Sigmoid colon (tissue), 4 donors: ENCODE results near the gene SEC61A1.

ENCODE experiments used
- POLR2A ChIP-seq, 2 donors: fragments of 450-650 bp; IDR thresholded peaks; one replicate each; pipeline ENCODE4 v1.6.1; 2016; ENCODE audit warnings: antibody characterized with exemption in 2 of 2, mild to moderate bottlenecking in 2 of 2, moderate library complexity in 2 of 2
- POLR2AphosphoS5 ChIP-seq, 4 donors: sonication (generic); formaldehyde crosslinking; IDR thresholded peaks; one replicate each; pipeline ENCODE4 v1.6.1; 2017; ENCODE audit warnings: antibody characterized with exemption in 4 of 4
- TF ChIP-seq, protein P1 (sequence below), 4 experiments: fragments of 450-650 bp in 3 of 4; fragments of 200-600 bp in 1 of 4; IDR thresholded peaks; one replicate each; pipeline ENCODE4 v1.5.1; 2016 to 2019; ENCODE audit warnings: antibody characterized with exemption in 4 of 4, mild to moderate bottlenecking in 3 of 4, moderate library complexity in 2 of 4

DNA sequence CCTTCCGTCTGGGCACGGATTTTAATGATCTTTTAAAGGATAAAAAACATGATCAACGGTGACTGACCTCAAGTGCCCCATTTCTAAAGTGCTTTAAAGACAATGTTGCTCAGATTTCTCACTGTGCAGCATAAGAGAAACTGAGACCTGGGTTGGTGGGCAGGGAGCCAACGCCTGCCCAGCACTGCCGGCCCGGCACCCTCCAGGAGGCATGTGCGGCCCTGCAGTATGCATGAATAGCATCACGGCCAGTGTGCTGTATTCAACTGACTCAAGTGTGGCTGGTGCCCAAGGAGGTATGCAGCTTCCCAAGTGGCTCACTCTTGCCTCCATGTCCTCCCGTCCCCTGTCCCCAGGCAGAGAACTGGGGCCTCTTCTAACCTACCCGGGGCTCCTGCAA is 30.3 kb downstream of the SEC61A1 start:
- TF ChIP-seq, protein P1, sequence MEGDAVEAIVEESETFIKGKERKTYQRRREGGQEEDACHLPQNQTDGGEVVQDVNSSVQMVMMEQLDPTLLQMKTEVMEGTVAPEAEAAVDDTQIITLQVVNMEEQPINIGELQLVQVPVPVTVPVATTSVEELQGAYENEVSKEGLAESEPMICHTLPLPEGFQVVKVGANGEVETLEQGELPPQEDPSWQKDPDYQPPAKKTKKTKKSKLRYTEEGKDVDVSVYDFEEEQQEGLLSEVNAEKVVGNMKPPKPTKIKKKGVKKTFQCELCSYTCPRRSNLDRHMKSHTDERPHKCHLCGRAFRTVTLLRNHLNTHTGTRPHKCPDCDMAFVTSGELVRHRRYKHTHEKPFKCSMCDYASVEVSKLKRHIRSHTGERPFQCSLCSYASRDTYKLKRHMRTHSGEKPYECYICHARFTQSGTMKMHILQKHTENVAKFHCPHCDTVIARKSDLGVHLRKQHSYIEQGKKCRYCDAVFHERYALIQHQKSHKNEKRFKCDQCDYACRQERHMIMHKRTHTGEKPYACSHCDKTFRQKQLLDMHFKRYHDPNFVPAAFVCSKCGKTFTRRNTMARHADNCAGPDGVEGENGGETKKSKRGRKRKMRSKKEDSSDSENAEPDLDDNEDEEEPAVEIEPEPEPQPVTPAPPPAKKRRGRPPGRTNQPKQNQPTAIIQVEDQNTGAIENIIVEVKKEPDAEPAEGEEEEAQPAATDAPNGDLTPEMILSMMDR (IDR thresholded peaks at IDR 0.05), result no peak
- TF ChIP-seq POLR2A (IDR thresholded peaks at IDR 0.05) (no peak), POLR2AphosphoS5 (IDR thresholded peaks at IDR 0.05) (no peak)
